SJCRH30 (cell line): ENCODE measurements around the gene DNASE1. TPM values are rescaled to one million over a fixed set of nuclear protein-coding genes. Genes with fewer than 3 reads are reported as not detected.

ENCODE experiments used
- DNase-seq, 2 experiments: peaks; one replicate each; pipeline ENCODE4 v3.0.0-alpha.2; 2015 to 2020
- H3K27ac ChIP-seq: fragments of 250-450 bp; sonication (Bioruptor Pico); 2 replicates; pipeline ENCODE4 v1.5.1; 2020; ENCODE audit warnings: mild to moderate bottlenecking, moderate library complexity
- H3K27me3 ChIP-seq: fragments of 250-450 bp; sonication (Bioruptor Pico); 2 replicates; pipeline ENCODE4 v1.5.1; 2020; ENCODE audit warnings: mild to moderate bottlenecking, moderate library complexity
- H3K36me3 ChIP-seq: fragments of 250-450 bp; sonication (Bioruptor Pico); 2 replicates; pipeline ENCODE4 v1.5.1; 2020; ENCODE audit warnings: mild to moderate bottlenecking, moderate library complexity
- H3K4me1 ChIP-seq: fragments of 250-450 bp; sonication (Bioruptor Pico); 2 replicates; pipeline ENCODE4 v1.5.1; 2020; ENCODE audit warnings: mild to moderate bottlenecking, moderate library complexity
- H3K4me3 ChIP-seq: fragments of 250-450 bp; sonication (Bioruptor Pico); 2 replicates; pipeline ENCODE4 v1.5.1; 2020; ENCODE audit warnings: mild to moderate bottlenecking, moderate library complexity
- H3K9me3 ChIP-seq: fragments of 250-450 bp; sonication (Bioruptor Pico); replicated peaks from 2 replicates; pipeline ENCODE4 v1.5.1; 2020; ENCODE audit warnings: mild to moderate bottlenecking, moderate library complexity
- total RNA-seq: library from RNA; depleted of rRNA; stranded (reverse); fragments of >200 nt; shearing (Covaris generic); gene quantifications from 2 replicates; pipeline ENCODE4 v1.2.3, GENCODE V29; 2014

Gene DNASE1
- total RNA-seq, 1 experiment from 2014 or later = 19.3 TPM

DNA sequence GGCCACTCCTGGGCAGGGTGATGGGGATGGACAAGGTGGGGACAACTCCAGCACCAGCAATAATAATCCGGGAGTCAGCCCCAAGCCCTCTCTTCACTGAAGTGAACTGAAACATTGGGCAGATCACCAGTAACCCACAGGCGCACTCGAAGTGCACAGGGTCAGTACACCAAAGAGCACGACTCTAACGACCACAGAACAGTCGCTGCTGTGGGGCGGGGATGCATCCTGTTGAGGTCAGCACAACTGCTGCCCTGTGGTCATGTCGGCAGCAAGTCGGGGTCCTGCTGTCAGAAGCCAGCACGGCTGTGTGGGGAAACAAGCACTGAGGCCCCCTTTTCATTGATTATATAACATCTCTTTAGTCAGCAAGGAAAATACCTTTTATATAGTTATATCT, 14.6 kb downstream of the DNASE1 start:
- H3K4me1 ChIP-seq = no peaks in the 10 kb centered on the region
- H3K27me3 ChIP-seq = no peaks in the 10 kb centered on the region
- H3K36me3 ChIP-seq = peaks cover 16% of the 10 kb centered on the region
- no peaks in the 10 kb centered on the region for H3K9me3 ChIP-seq
- H3K4me3 ChIP-seq = no peak overlapping the region
- no peak overlapping the region for H3K27ac ChIP-seq
- no peak for DNase-seq

DNA sequence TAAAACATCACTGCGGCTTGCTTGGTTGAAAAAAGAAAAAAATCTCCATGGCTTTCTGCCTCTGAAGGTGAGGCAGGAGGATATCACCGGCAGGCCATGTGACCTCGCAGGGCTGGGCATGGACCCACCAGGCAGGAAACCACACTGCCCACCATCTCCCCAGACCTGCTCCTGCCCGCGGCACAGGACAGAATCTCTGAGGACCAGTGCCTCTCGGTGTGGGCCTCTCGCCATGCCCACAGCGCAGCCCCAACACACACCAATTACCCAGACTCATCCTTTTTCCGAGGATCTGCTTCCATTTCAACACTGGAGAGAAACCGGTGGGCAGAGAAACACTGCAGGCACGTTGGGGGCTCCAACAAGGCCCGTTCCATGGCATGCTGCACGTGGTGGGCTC, 16.2 kb downstream of the DNASE1 start:
- DNase-seq = no peak
- peaks cover 20% of the 10 kb centered on the region for H3K36me3 ChIP-seq
- H3K4me3 ChIP-seq = no peak overlapping the region
- no peaks in the 10 kb centered on the region for H3K27me3 ChIP-seq
- no peaks in the 10 kb centered on the region for H3K4me1 ChIP-seq
- no peaks in the 10 kb centered on the region for H3K9me3 ChIP-seq
- no peak overlapping the region for H3K27ac ChIP-seq

DNA sequence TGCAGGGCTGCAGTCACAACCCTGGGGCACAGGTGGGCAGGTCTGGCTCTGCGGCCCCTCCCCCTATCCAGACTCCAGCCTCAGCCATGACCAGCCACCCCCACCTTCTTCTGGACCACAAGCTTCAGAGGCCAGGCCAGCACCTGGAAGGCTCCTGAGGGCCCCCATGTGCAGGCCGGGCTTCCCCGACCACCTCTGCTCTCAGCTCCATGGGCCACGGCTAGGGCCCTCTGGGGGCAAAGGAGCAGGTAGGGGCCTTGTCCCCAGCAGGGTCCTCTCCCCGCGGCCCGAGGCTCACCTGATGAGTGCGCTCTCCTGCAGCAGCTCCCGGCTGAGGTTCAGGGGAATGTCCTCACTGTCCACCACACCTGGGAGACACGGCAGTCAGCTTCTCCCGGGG, 16.9 kb downstream of the DNASE1 start:
- Histone ChIP-seq H3K4me1 (no peaks in the 10 kb centered on the region), H3K36me3 (peaks cover 19% of the 10 kb centered on the region), H3K4me3 (no peak overlapping the region), H3K9me3 (no peaks in the 10 kb centered on the region), H3K27ac (no peak overlapping the region), H3K27me3 (no peaks in the 10 kb centered on the region)
- no peak for DNase-seq

GRCh38 chr16:3672571-3673041, 18.1 kb downstream of the DNASE1 start:
- Histone ChIP-seq H3K27ac (no peak overlapping the region), H3K27me3 (no peaks in the 10 kb centered on the region), H3K36me3 (peaks cover 18% of the 10 kb centered on the region), H3K4me3 (no peak overlapping the region), H3K9me3 (no peaks in the 10 kb centered on the region), H3K4me1 (no peaks in the 10 kb centered on the region)
- no peak for DNase-seq

- H3K27me3 ChIP-seq = no peaks in the 10 kb centered on the region
- no peak overlapping the region for H3K4me3 ChIP-seq
- peaks cover 18% of the 10 kb centered on the region for H3K36me3 ChIP-seq
- no peak overlapping the region for H3K27ac ChIP-seq
- DNase-seq = no peak
- no peaks in the 10 kb centered on the region for H3K9me3 ChIP-seq
- H3K4me1 ChIP-seq = no peaks in the 10 kb centered on the region
Measured at GRCh38 chr16:3673201-3673600, 18.7 kb downstream of the DNASE1 start.

- Histone ChIP-seq H3K27ac (no peak overlapping the region), H3K4me3 (no peak overlapping the region), H3K27me3 (no peaks in the 10 kb centered on the region), H3K4me1 (no peaks in the 10 kb centered on the region), H3K36me3 (peaks cover 19% of the 10 kb centered on the region), H3K9me3 (no peaks in the 10 kb centered on the region)
- DNase-seq = no peak
Measured at GRCh38 chr16:3673676-3674377, 19.3 kb downstream of the DNASE1 start.

DNA sequence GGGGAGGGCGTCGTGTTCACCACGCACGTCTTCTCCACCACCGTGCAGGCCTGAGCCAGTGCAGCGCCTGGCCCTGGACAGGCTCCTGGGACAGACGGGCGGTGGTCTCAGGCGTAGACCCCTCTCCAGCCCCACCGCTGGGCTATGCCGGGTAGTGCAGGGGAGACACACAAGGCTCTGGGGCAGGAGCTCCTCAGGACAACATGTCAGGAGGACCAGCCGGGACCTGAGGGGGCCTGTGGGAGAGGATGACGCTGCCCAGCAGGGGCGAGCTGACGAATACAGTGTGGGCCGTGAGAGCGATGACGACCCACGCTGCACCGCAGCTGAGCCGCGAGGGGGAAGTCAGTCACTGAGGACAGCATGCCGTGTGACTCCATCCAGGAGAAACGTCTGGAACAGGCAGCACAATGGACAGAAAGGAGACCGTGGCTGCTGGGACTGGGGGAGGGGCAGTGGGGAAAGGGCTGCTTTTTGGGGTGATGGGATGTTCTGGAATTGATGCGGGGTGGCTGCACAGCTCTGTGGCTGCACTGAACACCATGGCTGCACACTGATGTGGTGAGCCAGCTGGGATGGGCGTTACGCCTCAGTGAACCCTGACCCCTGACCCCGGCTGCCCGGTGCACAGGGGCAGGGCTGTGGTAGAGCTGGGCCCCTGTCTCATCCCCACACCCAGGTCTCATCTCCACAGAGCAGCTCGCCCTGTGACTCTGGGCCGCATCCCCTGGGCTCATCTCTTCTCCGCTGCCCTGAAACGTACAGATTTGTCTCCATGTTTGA, 20.2 kb downstream of the DNASE1 start:
- H3K9me3 ChIP-seq = no peaks in the 10 kb centered on the region
- H3K4me3 ChIP-seq = no peak overlapping the region
- peaks cover 16% of the 10 kb centered on the region; the same call in 1 of the 2 replicates for H3K36me3 ChIP-seq
- H3K27ac ChIP-seq = no peak overlapping the region
- no peaks in the 10 kb centered on the region for H3K27me3 ChIP-seq
- no peaks in the 10 kb centered on the region for H3K4me1 ChIP-seq
- DNase-seq = no peak

DNA sequence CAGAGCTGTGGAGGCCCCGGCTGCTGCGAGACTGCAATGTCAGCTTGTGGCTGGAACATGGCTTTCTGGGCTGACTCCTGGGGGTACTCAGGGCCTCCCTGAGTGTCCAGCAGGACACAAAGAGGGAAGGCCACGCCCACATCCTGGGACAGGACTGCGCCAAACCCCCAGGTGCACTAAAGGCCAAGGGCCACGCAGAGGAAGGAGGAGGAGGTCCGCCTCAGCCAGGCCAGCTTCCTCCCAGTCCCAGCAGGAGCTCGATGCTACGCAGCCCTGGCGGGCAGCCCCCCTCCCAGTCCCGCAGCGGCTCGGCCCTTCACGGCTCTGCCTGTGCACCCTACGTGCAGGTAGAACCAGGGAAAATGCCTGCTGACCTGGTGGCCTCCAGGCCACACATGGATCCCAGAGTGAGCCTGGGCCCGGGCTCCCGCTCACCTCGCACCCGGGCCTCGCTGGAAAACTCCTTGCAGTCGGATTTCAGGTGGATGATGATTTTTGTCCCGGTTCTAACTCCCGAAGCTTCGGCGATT, 21.2 kb downstream of the DNASE1 start:
- no peaks in the 10 kb centered on the region for H3K9me3 ChIP-seq
- H3K4me3 ChIP-seq = no peak overlapping the region
- no peak for DNase-seq
- H3K4me1 ChIP-seq = no peaks in the 10 kb centered on the region
- peaks cover 16% of the 10 kb centered on the region; the same call in 1 of the 2 replicates for H3K36me3 ChIP-seq
- no peak overlapping the region for H3K27ac ChIP-seq
- no peaks in the 10 kb centered on the region for H3K27me3 ChIP-seq

DNA sequence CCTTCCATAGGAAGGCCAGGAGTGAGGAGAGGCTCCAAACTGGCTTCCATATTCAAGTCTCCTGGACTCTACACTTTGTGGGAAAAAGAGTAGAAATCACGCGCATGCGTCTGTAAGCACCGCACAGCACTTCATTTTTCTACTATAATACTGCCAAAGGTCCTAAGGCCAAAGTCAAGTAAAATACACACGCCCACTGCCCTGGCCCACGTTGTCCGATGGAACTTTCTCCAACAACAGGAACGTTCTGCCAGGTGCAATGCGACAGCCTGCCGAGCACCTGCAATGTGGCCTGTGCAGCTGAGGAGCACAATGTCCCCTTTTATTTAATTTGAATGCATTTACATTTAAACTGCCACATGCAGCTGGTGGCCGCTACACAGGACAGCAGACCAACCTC, 23.5 kb downstream of the DNASE1 start:
- DNase-seq = no peak
- peaks cover 31% of the 10 kb centered on the region for H3K36me3 ChIP-seq
- H3K4me1 ChIP-seq = no peaks in the 10 kb centered on the region
- no peak overlapping the region for H3K4me3 ChIP-seq
- no peak overlapping the region for H3K27ac ChIP-seq
- no peaks in the 10 kb centered on the region for H3K27me3 ChIP-seq
- no peaks in the 10 kb centered on the region for H3K9me3 ChIP-seq

GRCh38 chr16:3681206-3681605, 26.7 kb downstream of the DNASE1 start:
- Histone ChIP-seq H3K36me3 (peaks cover 26% of the 10 kb centered on the region), H3K4me3 (no peak overlapping the region), H3K4me1 (no peaks in the 10 kb centered on the region), H3K27ac (no peak overlapping the region), H3K9me3 (no peaks in the 10 kb centered on the region), H3K27me3 (no peaks in the 10 kb centered on the region)
- no peak for DNase-seq

GRCh38 chr16:3687021-3687420, 32.5 kb downstream of the DNASE1 start:
- H3K36me3 ChIP-seq = peaks cover 13% of the 10 kb centered on the region
- DNase-seq = no peak
- no peaks in the 10 kb centered on the region for H3K27me3 ChIP-seq

GRCh38 chr16:3687792-3688191, 33.3 kb downstream of the DNASE1 start:
- DNase-seq = no peak
- peaks cover 9% of the 10 kb centered on the region; the same call in 1 of the 2 replicates for H3K36me3 ChIP-seq
- no peaks in the 10 kb centered on the region for H3K27me3 ChIP-seq
- H3K9me3 ChIP-seq = no peaks in the 10 kb centered on the region
- no peak overlapping the region for H3K27ac ChIP-seq
- no peak overlapping the region for H3K4me3 ChIP-seq
- no peaks in the 10 kb centered on the region for H3K4me1 ChIP-seq

More at GRCh38 chr16:3687021-3687420, 32.5 kb downstream of the DNASE1 start:
- H3K9me3 ChIP-seq = no peaks in the 10 kb centered on the region
- H3K4me1 ChIP-seq = no peaks in the 10 kb centered on the region
- H3K4me3 ChIP-seq = no peak overlapping the region
- no peak overlapping the region for H3K27ac ChIP-seq

- Histone ChIP-seq H3K27ac (no peak overlapping the region), H3K9me3 (no peaks in the 10 kb centered on the region), H3K27me3 (no peaks in the 10 kb centered on the region), H3K4me1 (no peaks in the 10 kb centered on the region), H3K4me3 (no peak overlapping the region), H3K36me3 (peaks cover 6% of the 10 kb centered on the region; the same call in 1 of the 2 replicates)
- no peak for DNase-seq
Measured at GRCh38 chr16:3689731-3690130, 35.2 kb downstream of the DNASE1 start.

DNA sequence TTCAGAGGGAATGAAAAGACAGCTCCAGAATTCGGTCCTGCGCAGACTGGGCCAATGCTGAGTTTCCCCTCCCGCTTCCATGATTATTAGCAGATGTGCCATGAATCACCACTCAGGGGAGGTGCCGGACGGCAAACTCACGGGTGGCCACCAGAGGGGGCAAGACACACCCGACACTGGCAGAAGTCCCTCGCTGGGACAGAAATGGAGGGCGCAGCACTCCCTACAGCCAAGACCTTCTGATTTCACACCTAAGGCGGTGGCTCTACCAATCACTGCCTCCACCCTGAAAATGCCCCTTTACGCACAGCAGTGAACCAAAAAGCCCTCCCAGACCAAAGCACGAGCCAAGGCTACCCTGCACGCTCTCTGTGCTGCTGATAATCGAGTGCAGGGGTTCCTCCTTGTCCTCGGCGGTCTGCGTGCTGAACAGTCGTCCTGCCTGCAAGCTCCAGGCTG, 36.0 kb downstream of the DNASE1 start:
- Histone ChIP-seq H3K27ac (no peak overlapping the region), H3K4me1 (no peaks in the 10 kb centered on the region), H3K27me3 (no peaks in the 10 kb centered on the region), H3K9me3 (no peaks in the 10 kb centered on the region), H3K4me3 (no peak overlapping the region), H3K36me3 (peaks cover 6% of the 10 kb centered on the region; the same call in 1 of the 2 replicates)
- DNase-seq = peak; percentile 80 to 84
